ENCODE measurements around the gene TCTN1.
A peak's percentile ranks its signal among the peaks of the same experiment; 100 is the strongest.

Gene TCTN1

GRCh38 chr12:110677982-110678381 lies 64.1 kb downstream of the TCTN1 start:
- DNase-seq (ENCODE audit: extremely low spot score) = no peak
- POLR2A ChIA-PET = interaction anchor here (1.1 to 1.3 kb wide), 2 partner anchors 13 to 64 kb away, joined by 3 read pairs; partner anchors contain the start of gene TCTN1
- CTCF ChIA-PET = interaction anchor here (0.9 to 4.3 kb wide), 7 partner anchors 8 to 228 kb away, joined by 3 to 13 read pairs (median 4); partner anchors contain the start of gene ARPC3
- no peak for TF ChIP-seq CTCF (IDR thresholded peaks at IDR 0.05; ENCODE audit: control extremely low read depth, extremely low read depth, low read depth, missing control alignments)

GRCh38 chr12:110679201-110679600 lies 65.3 kb downstream of the TCTN1 start:
- TF ChIP-seq CTCF (IDR thresholded peaks at IDR 0.05; ENCODE audit: control extremely low read depth, extremely low read depth, low read depth, missing control alignments) = no peak
- DNase-seq (ENCODE audit: extremely low spot score) = no peak
- POLR2A ChIA-PET = interaction anchor here (0.9 kb wide), 1 partner anchor 8 kb away, joined by 3 read pairs; no protein-coding TSS in a partner anchor
- CTCF ChIA-PET = interaction anchor here (1.1 to 4.3 kb wide), 3 partner anchors 76 to 230 kb away, joined by 3 to 13 read pairs (median 3); partner anchors contain the start of genes ARPC3, FAM216A and GPN3

GRCh38 chr12:110680032-110680431 lies 66.1 kb downstream of the TCTN1 start:
- POLR2A ChIA-PET = no interaction called here
- no peak for DNase-seq (ENCODE audit: extremely low spot score)
- CTCF ChIA-PET = interaction anchor here (4.3 kb wide), 1 partner anchor 230 kb away, joined by 13 read pairs; the partner anchor contains the start of gene ARPC3
- no peak for TF ChIP-seq CTCF (IDR thresholded peaks at IDR 0.05; ENCODE audit: control extremely low read depth, extremely low read depth, low read depth, missing control alignments)

- TF ChIP-seq CTCF (IDR thresholded peaks at IDR 0.05; ENCODE audit: control extremely low read depth, extremely low read depth, low read depth, missing control alignments) = no peak
- POLR2A ChIA-PET = no interaction called here
- DNase-seq (ENCODE audit: extremely low spot score) = no peak
- CTCF ChIA-PET = no interaction called here
Observed at GRCh38 chr12:110683888-110684287, 70.0 kb downstream of the TCTN1 start.

GRCh38 chr12:110684312-110684836 lies 70.4 kb downstream of the TCTN1 start:
- TF ChIP-seq CTCF (IDR thresholded peaks at IDR 0.05; ENCODE audit: control extremely low read depth, extremely low read depth, low read depth, missing control alignments) = no peak
- CTCF ChIA-PET = no interaction called here
- POLR2A ChIA-PET = no interaction called here
- DNase-seq (ENCODE audit: extremely low spot score) = peak; percentile 9

- POLR2A ChIA-PET = no interaction called here
- TF ChIP-seq CTCF (IDR thresholded peaks at IDR 0.05; ENCODE audit: control extremely low read depth, extremely low read depth, low read depth, missing control alignments) = no peak
- CTCF ChIA-PET = interaction anchor here (0.6 to 2.3 kb wide), 7 partner anchors 9 to 255 kb away, joined by 3 to 14 read pairs (median 4); partner anchors contain the start of genes FAM216A and GPN3
- DNase-seq (ENCODE audit: extremely low spot score) = peak; percentile 8
Observed at GRCh38 chr12:110686294-110686903, 72.5 kb downstream of the TCTN1 start.
